ENCODE measurements around the gene LRRC70. TPM values are rescaled to one million over a fixed set of nuclear protein-coding genes. Genes with fewer than 3 reads are reported as not detected.
"Not testable (repeated sequence)": the region's sequence is repeated elsewhere in the genome, so short reads cannot be mapped to it uniquely, and the experiment has no call there.

LRRC70 gene
- 7.3 TPM for polyA plus RNA-seq (ENCODE audit: insufficient read length)
- long read RNA-seq, donor 1, partial matches to known transcripts: 0 of 1 reads
- long read RNA-seq, donor 1, other reads (novel, unspliced or antisense): 0 of 1 reads
- long read RNA-seq, donor 2, partial matches to known transcripts: 0 of 1 reads
- long read RNA-seq, donor 2, other reads (novel, unspliced or antisense): 0 of 1 reads
- long read RNA-seq, donor 3: 0 reads
- long read RNA-seq, donor 4, partial matches to known transcripts: 0 of 2 reads
- long read RNA-seq, donor 4, other reads (novel, unspliced or antisense): 0 of 2 reads
- long read RNA-seq, donor 5, partial matches to known transcripts: 0 of 4 reads
- long read RNA-seq, donor 5, other reads (novel, unspliced or antisense): 0 of 4 reads
- long read RNA-seq, donor 6, partial matches to known transcripts: 0 of 1 reads
- long read RNA-seq, donor 6, other reads (novel, unspliced or antisense): 0 of 1 reads
- long read RNA-seq, donor 7, partial matches to known transcripts: 0 of 3 reads
- long read RNA-seq, donor 7, other reads (novel, unspliced or antisense): 0 of 3 reads
- long read RNA-seq, donor 8: 0 reads

DNA sequence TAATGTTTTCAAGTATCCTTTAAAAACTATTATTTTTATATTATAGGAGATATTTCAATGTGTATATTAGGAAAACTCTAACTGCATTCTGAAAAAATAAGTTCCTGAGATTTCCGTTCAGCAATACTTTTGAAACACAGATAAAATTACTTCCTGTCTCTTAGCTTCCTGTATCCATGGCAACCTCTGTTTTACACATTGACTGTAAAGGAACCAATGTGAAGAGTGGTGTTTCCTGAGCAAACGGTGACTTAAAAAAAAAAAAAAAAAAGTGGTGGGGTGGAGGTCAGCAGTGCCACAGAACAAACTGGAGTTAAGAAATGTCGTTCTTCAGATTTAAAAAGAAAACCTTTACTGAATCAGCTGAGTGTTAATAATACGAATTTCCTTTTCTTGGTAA, at the start of gene LRRC70:
TSS of gene LRRC70 (plus strand) at position 280 of the 400 bp plus-strand sequence. CDS start 620 bp downstream, outside the sequence.
- peak; percentile 39 for DNase-seq

DNA sequence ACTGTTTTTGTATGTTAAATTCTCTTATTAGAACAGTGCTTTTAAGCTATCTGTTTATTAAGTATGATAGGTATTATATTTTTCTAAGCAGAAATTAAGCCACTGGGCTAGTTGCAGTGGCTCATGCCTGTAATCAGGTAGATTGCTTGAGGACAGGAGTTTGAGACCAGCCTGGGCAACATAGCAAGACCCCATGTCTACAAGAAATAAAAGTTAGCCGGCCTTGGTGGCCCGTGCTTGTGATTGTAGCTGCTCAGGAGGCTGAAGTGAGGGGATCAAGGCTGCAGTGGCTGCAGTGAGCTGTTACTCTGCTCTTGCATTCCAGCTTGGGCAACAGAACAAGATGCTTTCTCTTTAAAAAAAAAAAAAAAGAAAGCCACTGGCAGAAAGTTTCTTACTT, 45.0 kb upstream of the LRRC70 start:
- no peak for DNase-seq

GRCh38 chr5:62534461-62535236, 44.0 kb upstream of the LRRC70 start:
- DNase-seq: no peak

- DNase-seq: no peak
Measured at GRCh38 chr5:62536232-62536631, 42.4 kb upstream of the LRRC70 start.

DNA sequence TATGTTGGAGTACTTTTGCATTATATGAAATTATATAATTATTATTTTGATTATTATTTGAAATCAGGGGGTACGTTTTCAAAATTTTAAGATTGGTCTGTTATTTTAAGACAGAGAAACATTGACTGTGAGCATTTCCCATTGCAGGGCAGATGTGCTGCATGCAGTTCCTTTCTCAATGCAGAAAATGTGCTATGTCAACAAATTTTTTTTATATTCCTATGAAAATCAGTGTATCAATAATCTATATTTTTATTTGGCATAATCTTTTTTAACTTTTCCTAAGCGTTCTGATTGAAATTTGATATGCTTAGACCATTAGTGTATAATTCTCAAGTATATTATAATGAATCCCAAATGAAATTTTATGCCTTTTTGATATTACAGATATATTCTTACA, 41.8 kb upstream of the LRRC70 start:
- no peak for DNase-seq

DNA sequence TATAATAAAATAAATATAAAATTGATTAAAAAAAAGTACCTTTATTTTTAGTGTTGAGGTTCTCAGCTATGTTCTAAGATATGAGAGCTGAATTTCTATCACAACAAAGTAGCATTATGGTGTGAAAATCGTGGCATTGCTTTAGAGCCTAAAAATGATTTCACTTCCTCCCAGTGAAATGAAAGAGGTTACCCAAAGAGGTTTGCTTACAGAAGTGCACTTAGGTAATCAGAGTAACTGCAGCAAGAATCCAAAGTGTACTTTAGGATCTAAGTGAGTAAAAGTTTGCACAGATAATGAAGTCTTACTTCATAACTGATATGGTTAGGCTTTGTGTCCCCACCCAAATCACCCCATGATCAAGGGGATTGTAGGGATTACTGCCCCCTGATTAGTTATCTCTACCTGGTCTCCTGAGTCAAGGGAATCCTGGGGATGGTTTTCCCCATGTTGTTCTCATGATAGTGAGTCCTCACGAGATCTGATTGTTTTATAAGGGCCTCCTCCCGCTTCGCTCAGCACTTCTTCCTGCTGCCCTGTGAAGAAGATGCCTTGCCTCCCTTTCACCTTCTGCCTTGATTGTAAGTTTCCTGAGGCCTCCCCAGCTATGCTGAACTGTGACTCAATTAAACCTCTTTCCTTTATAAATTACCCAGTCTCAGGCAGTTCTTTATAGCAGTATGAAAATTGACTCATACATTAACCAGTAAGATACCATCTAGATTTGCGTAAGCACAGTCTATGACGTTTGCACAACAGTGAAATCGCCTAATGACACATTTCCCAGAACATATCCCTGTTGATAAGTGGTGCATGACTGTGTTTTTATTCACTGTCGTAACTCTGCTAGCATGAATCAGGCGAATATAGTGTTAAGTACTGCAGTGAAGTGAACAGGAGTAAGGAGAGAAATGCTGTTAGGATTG, 40.3 kb upstream of the LRRC70 start:
- no peak for DNase-seq

DNA sequence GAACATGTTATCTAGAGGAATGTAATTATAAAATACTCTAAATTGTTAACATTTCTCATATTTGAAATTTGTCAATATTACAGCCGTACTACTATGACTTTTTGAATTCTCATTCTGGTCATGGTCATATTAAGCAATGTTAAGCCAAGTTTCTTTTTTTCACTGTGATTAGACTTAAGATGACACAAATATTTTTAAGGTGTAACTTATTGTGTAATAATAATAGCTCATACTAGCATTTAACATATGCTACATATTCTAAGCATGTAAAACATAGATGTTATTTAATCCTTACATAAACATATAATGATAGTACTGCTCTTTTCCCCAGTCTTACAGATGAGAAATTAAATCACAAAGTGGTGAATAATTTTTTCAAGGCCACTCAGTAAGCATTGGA, 35.9 kb upstream of the LRRC70 start:
- DNase-seq: no peak

DNA sequence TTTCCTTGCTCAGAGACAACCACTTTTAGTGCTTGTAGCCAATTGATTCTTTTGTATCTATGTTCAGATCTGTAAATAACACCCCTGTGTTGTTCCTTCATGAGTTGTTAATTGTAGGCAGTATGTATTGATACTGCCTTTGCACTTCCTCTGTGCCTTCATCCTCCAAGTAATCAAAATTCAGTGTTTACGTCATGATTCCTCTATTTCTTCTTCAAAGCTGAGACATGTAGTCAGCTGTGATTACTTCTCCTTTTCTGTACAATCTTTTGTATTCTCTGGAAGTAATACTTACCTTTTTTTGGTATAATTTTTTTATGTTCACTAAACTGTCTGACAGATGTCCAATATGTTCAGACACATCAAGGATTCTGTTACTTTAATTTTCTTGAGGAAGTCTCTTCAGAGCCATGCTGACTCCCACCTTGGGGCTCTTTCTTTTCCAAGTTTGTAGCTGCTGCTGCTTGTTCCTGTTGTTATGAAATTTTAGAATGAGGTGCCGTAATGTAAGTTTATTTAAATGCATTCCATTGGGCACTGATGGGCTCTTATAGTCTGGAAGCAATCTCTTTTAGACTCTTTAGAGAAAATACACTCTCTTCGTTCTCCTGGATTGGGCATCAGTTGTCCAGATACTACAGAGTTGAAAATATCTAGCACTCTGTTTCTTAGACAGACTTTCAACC, 30.5 kb upstream of the LRRC70 start:
- DNase-seq: no peak

- DNase-seq: no peak
Measured at GRCh38 chr5:62550103-62550502, 28.5 kb upstream of the LRRC70 start.

DNA sequence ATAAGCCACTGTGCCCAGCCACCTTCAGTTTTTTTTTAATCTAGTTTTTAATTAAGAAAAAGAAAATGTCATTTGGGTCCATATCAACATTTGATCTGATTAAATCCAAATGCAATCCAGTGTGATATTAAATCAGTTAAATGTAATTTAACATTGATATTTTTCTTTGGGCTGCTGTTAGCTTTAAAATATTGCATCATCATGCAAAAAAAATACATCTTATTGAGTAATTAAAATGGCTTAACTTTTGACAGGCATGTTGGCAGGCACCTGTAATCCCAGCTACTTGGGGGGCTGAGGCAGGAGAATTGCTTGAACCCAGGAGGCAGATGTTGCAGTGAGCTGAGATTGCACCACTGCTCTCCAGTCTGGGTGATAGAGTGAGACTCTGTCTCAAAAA, 22.7 kb upstream of the LRRC70 start:
- DNase-seq: no peak

DNA sequence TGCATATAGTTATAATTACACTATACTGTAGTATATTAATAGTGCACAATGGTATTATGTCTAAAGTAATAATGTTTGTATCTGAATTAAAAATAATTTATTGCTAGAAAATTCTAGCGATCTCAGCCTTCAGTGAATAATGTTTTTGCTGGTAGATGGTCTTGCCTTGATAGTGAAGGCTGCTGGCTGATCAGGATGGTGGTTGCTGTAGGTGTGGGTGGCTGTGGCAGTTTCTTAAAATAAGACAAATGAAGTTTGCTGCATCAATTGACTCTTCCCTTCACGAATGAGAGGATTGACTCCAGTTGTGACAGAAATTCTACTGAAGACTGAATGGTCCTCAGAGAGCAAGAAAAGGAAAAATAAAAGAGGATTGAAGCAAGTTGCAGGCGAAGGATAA, 19.7 kb upstream of the LRRC70 start:
- DNase-seq: no peak

- DNase-seq: no peak
Measured at GRCh38 chr5:62560786-62561185, 17.8 kb upstream of the LRRC70 start.

- DNase-seq: no peak
Measured at GRCh38 chr5:62561896-62562295, 16.7 kb upstream of the LRRC70 start.

- DNase-seq: no peak
Measured at GRCh38 chr5:62562867-62563266, 15.8 kb upstream of the LRRC70 start.

DNA sequence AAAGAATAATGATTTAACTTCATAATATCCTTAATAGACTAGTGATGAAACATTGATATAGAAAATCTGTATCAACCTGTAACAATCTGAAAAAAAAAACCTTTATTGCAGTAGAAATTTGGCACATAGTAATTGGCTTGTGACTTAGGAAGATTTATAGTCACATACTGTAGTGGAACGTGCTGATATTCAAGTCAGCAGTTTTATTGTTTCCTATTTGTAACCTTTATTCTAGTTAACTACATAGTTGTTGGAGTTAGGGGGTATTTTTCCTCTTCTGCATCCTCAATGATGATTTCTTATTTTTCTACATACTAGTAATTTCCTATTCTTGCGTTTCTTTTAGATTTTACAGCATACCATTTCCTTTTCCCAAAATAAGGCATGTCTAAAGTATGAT, 14.5 kb upstream of the LRRC70 start:
- no peak for DNase-seq

DNA sequence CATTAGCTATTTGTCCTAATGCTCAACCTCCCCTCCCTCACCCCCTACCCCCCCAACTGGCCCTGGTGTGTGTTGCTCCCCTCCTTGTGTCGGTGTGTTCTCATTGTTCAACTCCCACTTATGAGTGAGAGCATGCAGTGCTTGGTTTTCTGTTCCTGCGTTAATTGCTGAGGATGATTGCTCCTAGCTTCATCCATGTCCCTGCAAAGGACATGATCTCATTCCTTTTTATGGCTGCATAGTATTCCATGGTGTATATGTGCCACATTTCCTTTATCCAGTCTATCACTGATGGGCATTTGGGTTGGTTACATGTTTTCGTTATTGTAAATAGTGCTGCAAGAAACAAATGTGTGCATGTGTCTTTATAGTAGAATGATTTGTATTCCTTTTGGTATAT, 12.9 kb upstream of the LRRC70 start:
- DNase-seq: not testable (repeated sequence)

DNA sequence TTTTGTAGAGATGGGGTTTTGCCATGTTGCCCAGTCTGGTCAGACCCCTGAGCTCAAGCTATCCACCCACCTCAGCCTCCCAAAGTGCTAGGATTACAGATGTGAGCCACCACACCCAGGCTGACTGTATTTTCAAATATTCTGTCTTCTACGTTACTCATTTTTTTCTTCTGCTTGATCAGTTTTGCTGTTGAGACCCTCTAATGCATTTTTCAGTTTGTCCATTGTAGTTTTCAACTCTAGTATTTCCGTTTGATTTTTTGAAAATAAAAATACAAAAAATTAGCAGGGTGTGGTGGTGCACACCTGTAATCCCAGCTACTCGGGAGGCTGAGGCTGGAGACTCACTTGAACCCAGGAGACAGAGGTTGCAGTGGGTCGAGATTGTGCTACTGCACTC, 10.5 kb upstream of the LRRC70 start:
- no peak for DNase-seq

DNA sequence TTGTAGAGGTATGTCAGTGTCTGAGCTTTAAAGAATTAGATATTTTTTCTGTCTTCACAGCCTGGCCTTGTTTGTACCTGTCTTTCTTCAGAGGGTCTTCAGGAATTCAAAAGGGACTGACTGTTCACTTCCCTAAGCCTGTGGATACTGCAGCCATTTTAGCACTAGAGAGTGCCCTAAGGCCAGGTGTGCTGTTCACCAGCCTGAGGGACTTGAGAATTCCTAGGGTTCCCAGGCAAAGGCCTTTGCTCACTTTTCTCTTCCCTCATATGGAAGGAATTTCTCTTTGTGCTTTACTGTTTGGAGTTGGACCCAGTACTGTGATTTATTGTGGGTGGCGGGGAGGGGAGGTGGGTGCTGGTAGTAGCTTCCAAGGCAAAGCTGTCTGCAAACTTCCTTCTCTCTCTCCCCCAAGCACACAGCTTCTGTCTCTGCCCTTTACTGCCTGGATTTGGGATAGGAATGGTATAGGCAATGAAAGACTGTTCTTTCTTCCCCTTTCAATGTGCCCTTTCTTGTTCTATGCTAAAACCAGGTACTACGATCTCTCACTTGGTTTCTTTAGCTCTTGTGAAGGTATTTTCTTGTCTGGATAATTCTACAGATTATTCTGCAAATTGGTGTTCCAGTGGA, 9.7 kb upstream of the LRRC70 start:
- DNase-seq: no peak

DNA sequence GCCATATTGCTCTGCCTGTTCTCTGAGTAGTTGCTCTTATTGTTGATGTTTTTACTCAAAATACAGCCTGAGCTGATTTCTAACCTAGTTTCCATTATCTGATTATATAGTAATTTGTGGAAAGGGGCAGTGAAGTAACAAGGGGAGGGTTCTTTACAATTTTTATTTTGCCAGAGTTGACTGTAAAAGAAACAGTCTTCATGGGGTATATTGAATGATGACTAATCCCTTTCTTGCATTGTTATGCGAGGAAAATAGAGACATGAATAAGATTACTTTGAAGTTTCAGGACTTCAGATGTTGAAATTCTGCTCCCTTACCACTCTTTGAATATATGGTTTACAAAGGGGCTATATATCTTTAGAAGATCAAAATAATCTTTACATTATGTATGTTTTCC, 9.1 kb upstream of the LRRC70 start:
- no peak for DNase-seq

- DNase-seq: no peak
Measured at GRCh38 chr5:62572918-62573514, 5.6 kb upstream of the LRRC70 start.
